H1 (cell line): ENCODE results near the gene ARHGEF40. TPM values are rescaled to one million over a fixed set of nuclear protein-coding genes. Genes with fewer than 3 reads are reported as not detected.

Experiments
- CTCF ChIA-PET: fragments of 300-600 bp; sonication (Branson Sonifier 250); formaldehyde crosslinking; loops from one replicate; lab custom pipeline; 2021; ENCODE audit not compliant: partially characterized antibody; lab: Charles Lee
- POLR2A ChIA-PET: fragments of 300-600 bp; sonication (Branson Sonifier 250); formaldehyde crosslinking; loops from one replicate; lab custom pipeline; 2021; ENCODE audit warnings: inconsistent platforms; ENCODE audit not compliant: partially characterized antibody; lab: Charles Lee
- DNase-seq, 2 experiments: peaks; one replicate each; pipeline versions ENCODE4 v3.0.0 to v3.0.0-alpha.2; 2010 to 2022; ENCODE audit warnings: low spot score in 2 of 2, low read depth in 1 of 2, mixed read lengths in 1 of 2
- FAIRE-seq: peaks from 2 replicates; lab custom pipeline; 2011; peaks lifted over from hg19 to GRCh38; lab: Jason Lieb, UNC
- H2AFZ ChIP-seq: 2 replicates; pipeline ENCODE4 v1.8.1; 2012; ENCODE audit warnings: low read length, inconsistent platforms
- H2AK5ac ChIP-seq: 2 replicates; pipeline ENCODE4 v1.6.1; 2013; ENCODE audit warnings: low read depth, low read length
- H2BK120ac ChIP-seq: replicated peaks from 2 replicates; pipeline ENCODE3; 2013; ENCODE audit warnings: low read depth, low read length, inconsistent platforms
- H2BK12ac ChIP-seq: 2 replicates; pipeline ENCODE4 v1.6.1; 2013; ENCODE audit warnings: low read depth, low read length
- H2BK15ac ChIP-seq: 2 replicates; pipeline ENCODE4 v1.6.1; 2013; ENCODE audit warnings: low read length
- H2BK20ac ChIP-seq: 2 replicates; pipeline ENCODE4 v1.6.1; 2013; ENCODE audit warnings: low read length
- H2BK5ac ChIP-seq: 2 replicates; pipeline ENCODE4 v1.6.1; 2013; ENCODE audit warnings: low read depth, low read length
- H3K14ac ChIP-seq: 2 replicates; pipeline ENCODE4 v1.6.1; 2013; ENCODE audit warnings: inconsistent platforms; ENCODE audit not compliant: insufficient read length
- H3K18ac ChIP-seq: 2 replicates; pipeline ENCODE4 v1.6.1; 2013; ENCODE audit warnings: low read length; ENCODE audit errors: extremely low read depth
- H3K23ac ChIP-seq: 2 replicates; pipeline ENCODE4 v1.6.1; 2013; ENCODE audit warnings: inconsistent platforms; ENCODE audit not compliant: insufficient read length
- H3K23me2 ChIP-seq: 2 replicates; pipeline ENCODE4 v1.6.1; 2013; ENCODE audit warnings: low read depth, low read length
- H3K27ac ChIP-seq: 2 replicates; pipeline ENCODE4 v1.6.1; 2011; ENCODE audit warnings: low read depth, low read length, inconsistent platforms
- H3K27me3 ChIP-seq, 4 experiments: replicated peaks in 1 of 4; 1 replicate in 1 of 4; 2 replicates in 3 of 4; pipeline versions ENCODE4 v1.6.1 to v1.8.1; 2011 to 2013; ENCODE audit warnings: low read length in 3 of 4, mild to moderate bottlenecking in 3 of 4, inconsistent platforms in 2 of 4, mixed read lengths in 2 of 4, moderate library complexity in 1 of 4; ENCODE audit not compliant: control insufficient read depth in 3 of 4, insufficient read depth in 3 of 4; ENCODE audit errors: extremely low read depth in 1 of 4
- H3K36me3 ChIP-seq, 4 experiments: 2 replicates each; pipeline versions ENCODE4 v1.6.1 to v1.8.1; 2011 to 2013; ENCODE audit warnings: mild to moderate bottlenecking in 4 of 4, low read length in 3 of 4, moderate library complexity in 2 of 4, control low read depth in 1 of 4, inconsistent platforms in 1 of 4; ENCODE audit not compliant: insufficient read depth in 4 of 4, control insufficient read depth in 2 of 4
- H3K4ac ChIP-seq: replicated peaks from 2 replicates; pipeline ENCODE3; 2013; ENCODE audit warnings: low read length, low read depth, mixed read lengths, inconsistent platforms; ENCODE audit not compliant: insufficient read length
- H3K4me1 ChIP-seq, 4 experiments: replicated peaks in 1 of 4; 1 replicate in 1 of 4; 2 replicates in 3 of 4; pipeline versions ENCODE4 v1.6.1 to v1.8.1; 2011 to 2013; ENCODE audit warnings: low read length in 3 of 4, inconsistent platforms in 2 of 4, mixed read lengths in 1 of 4; ENCODE audit not compliant: insufficient read depth in 4 of 4, control insufficient read depth in 3 of 4
- H3K4me2 ChIP-seq, 2 experiments: 2 replicates each; pipeline versions ENCODE4 v1.6.1 to v1.8.1; 2011 to 2013; ENCODE audit warnings: low read depth in 2 of 2, low read length in 2 of 2, control low read depth in 1 of 2, inconsistent platforms in 1 of 2, mild to moderate bottlenecking in 1 of 2; ENCODE audit not compliant: insufficient read depth in 1 of 2
- H3K4me3 ChIP-seq, 4 experiments: fragments of 200-600, 300-600 bp in 1 of 4; sonication (generic), shearing (Covaris generic), sonication (Bioruptor Twin) in 1 of 4; 2 replicates each; pipeline versions ENCODE4 v1.5.1 to v1.8.1; 2011 to 2016; ENCODE audit warnings: low read length in 4 of 4, low read depth in 3 of 4, control low read depth in 2 of 4, inconsistent platforms in 2 of 4, mild to moderate bottlenecking in 2 of 4, mixed read lengths in 1 of 4, moderate library complexity in 1 of 4; ENCODE audit not compliant: insufficient read depth in 2 of 4; ENCODE audit errors: extremely low read depth in 1 of 4
- H3K56ac ChIP-seq: replicated peaks from 2 replicates; pipeline ENCODE3; 2013; ENCODE audit warnings: low read depth, mild to moderate bottlenecking, mixed read lengths, low read length, inconsistent platforms; ENCODE audit not compliant: insufficient read length
- H3K79me1 ChIP-seq: 2 replicates; pipeline ENCODE4 v1.6.1; 2013; ENCODE audit warnings: low read depth, low read length, control low read depth
- H3K79me2 ChIP-seq, 2 experiments: 2 replicates each; pipeline versions ENCODE4 v1.6.1 to v1.8.1; 2012 to 2013; ENCODE audit warnings: low read length in 2 of 2, mild to moderate bottlenecking in 2 of 2, inconsistent platforms in 1 of 2; ENCODE audit not compliant: insufficient read depth in 2 of 2, control insufficient read depth in 1 of 2
- H3K9ac ChIP-seq, 4 experiments: replicated peaks in 1 of 4; 1 replicate in 1 of 4; 2 replicates in 3 of 4; pipeline versions ENCODE4 v1.6.1 to v1.8.1; 2011 to 2013; ENCODE audit warnings: low read depth in 3 of 4, low read length in 3 of 4, control low read depth in 2 of 4, mild to moderate bottlenecking in 2 of 4, moderate library complexity in 2 of 4, inconsistent platforms in 1 of 4; ENCODE audit errors: extremely low read depth in 1 of 4
- H3K9me3 ChIP-seq, 2 experiments: 2 replicates each; pipeline versions ENCODE4 v1.6.1 to v1.8.1; 2012 to 2013; ENCODE audit warnings: mild to moderate bottlenecking in 2 of 2, moderate library complexity in 2 of 2, control low read depth in 1 of 2, inconsistent platforms in 1 of 2, low read depth in 1 of 2, low read length in 1 of 2, mixed read lengths in 1 of 2; ENCODE audit not compliant: insufficient read depth in 2 of 2
- H4K20me1 ChIP-seq, 2 experiments: replicated peaks in 1 of 2; 2 replicates each; pipeline versions ENCODE3 to v1.8.1; 2011 to 2013; ENCODE audit warnings: inconsistent platforms in 2 of 2, low read length in 2 of 2, mild to moderate bottlenecking in 1 of 2; ENCODE audit not compliant: insufficient read depth in 2 of 2, control insufficient read depth in 1 of 2
- H4K5ac ChIP-seq: 2 replicates; pipeline ENCODE4 v1.6.1; 2013; ENCODE audit warnings: low read length, low read depth, mixed read lengths, inconsistent platforms; ENCODE audit not compliant: insufficient read length
- H4K8ac ChIP-seq: 2 replicates; pipeline ENCODE4 v1.8.0; 2013; ENCODE audit warnings: mild to moderate bottlenecking, moderate library complexity, low read length, inconsistent platforms; ENCODE audit not compliant: insufficient read depth; ENCODE audit errors: extremely low read depth
- H4K91ac ChIP-seq: replicated peaks from 2 replicates; pipeline ENCODE3; 2013; ENCODE audit warnings: low read length, mixed read lengths, inconsistent platforms; ENCODE audit not compliant: insufficient read length
- BACH1 ChIP-seq: IDR thresholded peaks from 2 replicates; pipeline ENCODE4 v1.6.1; 2012; ENCODE audit warnings: low read length, improper control_type of control experiment
- CBX8 ChIP-seq: fragments of 300-800, 300-1000 bp; sonication (generic); IDR thresholded peaks from 2 replicates; pipeline ENCODE4 v1.7.1; 2016; ENCODE audit warnings: low read depth, low read length, borderline replicate concordance
- CHD2 ChIP-seq: IDR thresholded peaks from 2 replicates; pipeline ENCODE4 v1.6.1; 2012; ENCODE audit warnings: low read length, improper control_type of control experiment
- EZH2 ChIP-seq: fragments of 200-600 bp; sonication (generic); IDR thresholded peaks from 2 replicates; pipeline ENCODE4 v1.7.1; 2012; ENCODE audit warnings: low read depth, mild to moderate bottlenecking, moderate library complexity, low read length, inconsistent platforms; ENCODE audit not compliant: severe bottlenecking
- GTF2F1 ChIP-seq: IDR thresholded peaks from 2 replicates; pipeline ENCODE4 v1.6.1; 2012; ENCODE audit warnings: low read depth, low read length, improper control_type of control experiment, borderline replicate concordance
- JUN ChIP-seq: IDR thresholded peaks from 2 replicates; pipeline ENCODE4 v1.6.1; 2011; ENCODE audit warnings: low read depth, mild to moderate bottlenecking, improper control_type of control experiment, low read length
- KDM4A ChIP-seq: IDR thresholded peaks from one replicate; pipeline ENCODE4 v1.7.1; 2012; ENCODE audit warnings: low read depth, mild to moderate bottlenecking, moderate library complexity, low read length, inconsistent platforms; ENCODE audit not compliant: severe bottlenecking
- NANOG ChIP-seq: IDR thresholded peaks from 2 replicates; pipeline ENCODE4 v1.6.1; 2011; ENCODE audit warnings: low read length, low read depth, mild to moderate bottlenecking, inconsistent platforms; ENCODE audit not compliant: insufficient read depth, poor library complexity, severe bottlenecking
- POLR2A ChIP-seq, 2 experiments: IDR thresholded peaks; 1 replicate in 1 of 2; 2 replicates in 1 of 2; pipeline ENCODE4 v1.6.1; 2011; ENCODE audit warnings: low read depth in 2 of 2, low read length in 2 of 2, mild to moderate bottlenecking in 2 of 2; ENCODE audit errors: control extremely low read depth in 1 of 2
- POLR2AphosphoS5 ChIP-seq: IDR thresholded peaks from 2 replicates; pipeline ENCODE4 v1.6.1; 2011; ENCODE audit warnings: low read depth, low read length
- SAP30 ChIP-seq: fragments of 300-600 bp; sonication (generic); IDR thresholded peaks from 2 replicates; pipeline ENCODE4 v1.7.1; 2012; ENCODE audit warnings: low read length, moderate library complexity, mild to moderate bottlenecking, inconsistent platforms; ENCODE audit not compliant: insufficient read depth, insufficient replicate concordance
- SIN3A ChIP-seq, 2 experiments: IDR thresholded peaks in 1 of 2; conservative IDR thresholded peaks in 1 of 2; 2 replicates each; pipeline ENCODE4 v1.6.1; 2011 to 2012; ENCODE audit warnings: low read length in 2 of 2, improper control_type of control experiment in 1 of 2, low read depth in 1 of 2, mild to moderate bottlenecking in 1 of 2
- SIRT6 ChIP-seq: IDR thresholded peaks from one replicate; pipeline ENCODE4 v1.7.1; 2012; ENCODE audit warnings: low read length, inconsistent platforms
- TAF1 ChIP-seq: IDR thresholded peaks from 2 replicates; pipeline ENCODE4 v1.6.1; 2011; ENCODE audit warnings: mild to moderate bottlenecking, low read depth, low read length
- YY1 ChIP-seq: IDR thresholded peaks from 2 replicates; pipeline ENCODE4 v1.6.1; 2011; ENCODE audit warnings: low read depth, mild to moderate bottlenecking, low read length
- WGBS, 2 experiments: shearing (Covaris generic) in 1 of 2; methylation state at CpG; one replicate each; pipeline versions ENCODE4 v1.1.6 to v1.1.7; 2013 to 2015; ENCODE audit warnings: low lambda C conversion rate in 2 of 2, mixed read lengths in 2 of 2, inconsistent platforms in 1 of 2, low coverage in 1 of 2, missing lambda C conversion rate in 1 of 2; ENCODE audit not compliant: insufficient replicate concordance in 2 of 2, insufficient coverage in 1 of 2, insufficient read length in 1 of 2; ENCODE audit errors: extremely low coverage in 1 of 2, missing lambda C conversion rate in 1 of 2; 5-methylcytosine and 5-hydroxymethylcytosine counted together
- polyA plus RNA-seq, 7 experiments: library from polyadenylated mRNA; depleted of rRNA in 3 of 7; stranded (reverse) in 5 of 7; unstranded in 2 of 7; fragments of >200 nt in 5 of 7; fragments of 200-250 nt in 2 of 7; gene quantifications; 1 replicate in 5 of 7; 2 replicates in 1 of 7; 4 replicates in 1 of 7; pipeline versions ENCODE4 v1.2.1 to v1.2.3, GENCODE V29; 2011 to 2013; ENCODE audit warnings: missing spikeins in 2 of 7, mixed read lengths in 2 of 7
- total RNA-seq: library from RNA; stranded (reverse); fragmentation: NEBNext Ultra II Directional; extraction: Animal tissue kit (Norgen Biotek cat#: 25700); gene quantifications from 2 replicates; pipeline ENCODE4 v1.2.1, GENCODE V29; 2021

Gene ARHGEF40
- total and polyA plus RNA-seq, 2 of the 8 experiments (the other 6 are each of a cell fraction or from before 2014, with no cell fraction given) = 53.1 to 101 TPM

DNA sequence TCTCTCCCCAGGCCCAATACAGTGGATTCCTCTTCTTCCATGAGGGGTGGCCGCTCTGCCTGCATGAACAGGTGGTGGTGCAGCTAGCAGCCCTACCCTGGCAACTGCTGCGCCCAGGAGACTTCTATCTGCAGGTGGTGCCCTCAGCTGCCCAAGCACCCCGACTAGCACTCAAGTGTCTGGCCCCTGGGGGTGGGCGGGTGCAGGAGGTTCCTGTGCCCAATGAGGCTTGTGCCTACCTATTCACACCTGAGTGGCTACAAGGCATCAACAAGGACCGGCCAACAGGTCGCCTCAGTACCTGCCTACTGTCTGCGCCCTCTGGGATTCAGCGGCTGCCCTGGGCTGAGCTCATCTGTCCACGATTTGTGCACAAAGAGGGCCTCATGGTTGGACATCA, 3.8 kb downstream of the ARHGEF40 start:
- Histone ChIP-seq H4K20me1 (peaks cover 2 to 9% of the 10 kb centered on the region in 2 experiments), H2AK5ac (no peak overlapping the region), H3K79me2 (peaks cover 0 to 13% of the 10 kb centered on the region in 2 experiments; a peak in 2 of 4 replicates), H3K18ac (no peak overlapping the region), H3K56ac (no peak overlapping the region), H3K79me1 (peaks cover 2% of the 10 kb centered on the region), H3K27ac (no peak overlapping the region), H4K5ac (no peak overlapping the region), H2BK12ac (no peak overlapping the region), H3K23ac (no peak overlapping the region), H2BK15ac (no peak overlapping the region), H3K36me3 (peaks cover 36 to 51% (median 47%) of the 10 kb centered on the region in 4 experiments), H4K91ac (no peak overlapping the region), H2BK20ac (no peak overlapping the region), H2BK120ac (no peak overlapping the region), H3K4ac (no peak overlapping the region), H2BK5ac (no peak overlapping the region), H3K4me2 (no peak overlapping the region), H3K4me1 (peaks cover 3 to 11% (median 6%) of the 10 kb centered on the region in 4 experiments), H2AFZ (no peak overlapping the region), H3K4me3 (no peak overlapping the region), H3K23me2 (peaks cover 20% of the 10 kb centered on the region; the same call in 1 of the 2 replicates), H3K9me3 (no peaks in the 10 kb centered on the region), H3K27me3 (no peaks in the 10 kb centered on the region), H3K14ac (no peak overlapping the region), H3K9ac (no peak overlapping the region), H4K8ac (no peak overlapping the region; the same call in 1 of the 2 replicates)
- DNase-seq (no peak), FAIRE-seq (no peak)
- ChIA-PET POLR2A (interaction anchor here (0.7 to 12.4 kb wide), 5 partner anchors 11 to 58 kb away, joined by 3 to 245 read pairs (median 5); partner anchors contain the start of genes TMEM253 and ZNF219), CTCF (interaction anchor here (1.1 to 6.6 kb wide), 8 partner anchors 8 to 76 kb away, joined by 4 to 110 read pairs (median 15); partner anchors contain the start of gene TMEM253)
- WGBS, 2 experiments = 96% methylated on average over 9 of the region's 9 CpGs; no CpG with 5 or more reads in 1 of the 2 experiments
- TF ChIP-seq SIRT6 (no peak), GTF2F1 (no peak), BACH1 (no peak), NANOG (no peak), EZH2 (no peak), TAF1 (no peak), JUN (no peak), CBX8 (no peak), SIN3A (conservative IDR thresholded peaks at IDR 0.05 in 1 of 2, IDR thresholded peaks at IDR 0.05 in 1 of 2; ENCODE audit: low read depth in 1 of 2, low read length in 2 of 2) (no peak), POLR2A (IDR thresholded peaks at IDR 0.05; ENCODE audit: control extremely low read depth in 1 of 2, low read depth in 2 of 2, low read length in 2 of 2) (no peak), SAP30 (no peak), POLR2AphosphoS5 (no peak), KDM4A (no peak), CHD2 (no peak), YY1 (no peak)
